HepG2 (cell line): ENCODE data around the gene STK36. TPM values are rescaled to one million over a fixed set of nuclear protein-coding genes. Genes with fewer than 3 reads are reported as not detected.

Experiments used
- ASH2L ChIP-seq: fragments of 300-600, 200-600 bp; sonication (generic); IDR thresholded peaks from 2 replicates; pipeline ENCODE4 v1.7.0; 2017; ENCODE audit warnings: low read depth, mild to moderate bottlenecking, moderate library complexity, mixed read lengths, low read length; ENCODE audit not compliant: insufficient read length
- HOXA3 ChIP-seq: sonication (generic); formaldehyde crosslinking; IDR thresholded peaks from 2 replicates; pipeline ENCODE4 v1.5.0; 2020; ENCODE audit warnings: missing genetic modification reagents
- MEIS1 ChIP-seq: sonication (generic); formaldehyde crosslinking; IDR thresholded peaks from 2 replicates; pipeline ENCODE4 v1.9.0; 2021; ENCODE audit warnings: mild to moderate bottlenecking, missing genetic modification reagents, moderate library complexity, borderline replicate concordance
- MNT ChIP-seq: fragments of 450-650 bp; IDR thresholded peaks from 2 replicates; pipeline ENCODE4 v1.6.1; 2016
- PRMT3 ChIP-seq: sonication (generic); formaldehyde crosslinking; IDR thresholded peaks from 2 replicates; pipeline ENCODE4 v1.8.1; 2022; ENCODE audit warnings: low read depth, mild to moderate bottlenecking, moderate library complexity, missing genetic modification reagents, borderline replicate concordance
- RARA ChIP-seq: IDR thresholded peaks from 2 replicates; pipeline ENCODE4 v1.6.1; 2016; ENCODE audit warnings: missing genetic modification reagents, missing compliant biosample characterization
- SNAPC2 ChIP-seq: sonication (generic); formaldehyde crosslinking; IDR thresholded peaks from 2 replicates; pipeline ENCODE4 v1.8.1; 2022; ENCODE audit warnings: mild to moderate bottlenecking, missing genetic modification reagents
- SRSF4 ChIP-seq: fragments of 200-400 bp; formaldehyde crosslinking; IDR thresholded peaks from one replicate; pipeline ENCODE4 v1.6.1; 2018; ENCODE audit warnings: mild to moderate bottlenecking, low read depth, low read length, moderate library complexity; ENCODE audit not compliant: poor library complexity, severe bottlenecking
- THAP11 ChIP-seq: IDR thresholded peaks from 2 replicates; pipeline ENCODE4 v1.6.1; 2016; ENCODE audit warnings: missing biosample characterization, missing genetic modification reagents
- TRIM22 ChIP-seq: fragments of 450-650 bp; IDR thresholded peaks from 2 replicates; pipeline ENCODE4 v1.6.1; 2017
- YEATS4 ChIP-seq: sonication (generic); formaldehyde crosslinking; IDR thresholded peaks from 2 replicates; pipeline ENCODE4 v1.4.0; 2020; ENCODE audit warnings: missing genetic modification reagents, borderline replicate concordance
- ZNF276 ChIP-seq: sonication (generic); formaldehyde crosslinking; IDR thresholded peaks from 2 replicates; pipeline ENCODE4 v1.4.0; 2020; ENCODE audit warnings: mild to moderate bottlenecking, low read depth, missing genetic modification reagents
- ZNF558 ChIP-seq: sonication (generic); formaldehyde crosslinking; IDR thresholded peaks from 2 replicates; pipeline ENCODE4 v1.9.0; 2022; ENCODE audit warnings: mild to moderate bottlenecking, missing genetic modification reagents, borderline replicate concordance
- ZNF737 ChIP-seq: sonication (generic); formaldehyde crosslinking; IDR thresholded peaks from 2 replicates; pipeline ENCODE4 v1.5.0; 2020; ENCODE audit warnings: missing genetic modification reagents, mild to moderate bottlenecking, borderline replicate concordance
- ZNF781 ChIP-seq: sonication (generic); formaldehyde crosslinking; IDR thresholded peaks from 2 replicates; pipeline ENCODE4 v1.5.1; 2020; ENCODE audit warnings: borderline replicate concordance, mild to moderate bottlenecking, missing genetic modification reagents; ENCODE audit errors: not compliant biosample characterization
- ZXDC ChIP-seq: sonication (generic); formaldehyde crosslinking; IDR thresholded peaks from 2 replicates; pipeline ENCODE4 v1.5.0; 2020; ENCODE audit warnings: mild to moderate bottlenecking, missing genetic modification reagents
- polyA plus RNA-seq, 8 experiments: library from polyadenylated mRNA; depleted of rRNA in 3 of 8; stranded (reverse) in 7 of 8; unstranded in 1 of 8; fragments of >200 nt; fragmentation: Illumina TruSeq in 4 of 8; extraction: Trizol in 4 of 8; gene quantifications; 2 replicates each; pipeline versions ENCODE4 v1.2.1 to v1.2.3, GENCODE V29; 2011 to 2016; ENCODE audit warnings: low read depth in 4 of 8, missing spikeins in 1 of 8, mixed read lengths in 1 of 8; ENCODE audit not compliant: insufficient read depth in 1 of 8
- total RNA-seq, 5 experiments: library from RNA; depleted of rRNA; stranded (reverse); fragments of >200 nt; fragmentation: Illumina TruSeq; extraction: Trizol; gene quantifications; 2 replicates each; pipeline ENCODE4 v1.2.3, GENCODE V29; 2016; ENCODE audit warnings: low read depth in 1 of 5
- TF ChIP-seq, protein P1 (sequence below): IDR thresholded peaks from 2 replicates; pipeline ENCODE4 v1.6.1; 2016; ENCODE audit warnings: missing compliant biosample characterization, missing genetic modification reagents, borderline replicate concordance

STK36 gene
- total and polyA plus RNA-seq, 2 of the 13 experiments (the other 11 are each of a cell fraction or from before 2014, with no cell fraction given), result 45.9 to 83.5 TPM

- TF ChIP-seq PRMT3 (CRISPR knock-in tag) (no peak), SNAPC2 (peak; percentile 5; the same call in 1 of the 2 replicates), MNT (peak; percentile 46), MEIS1 (peak; percentile 58; the same call in 1 of the 2 replicates), ZNF558 (0 out of 2 replicates have a peak, but pooled peaks have one; percentile 14), HOXA3 (CRISPR knock-in tag) (peak; percentile 82), ZNF781 (CRISPR knock-in tag) (no peak), ZNF737 (CRISPR knock-in tag) (no peak; the same call in 1 of the 2 replicates), SRSF4 (no peak), ASH2L (peak; percentile 93), ZNF276 (0 out of 2 replicates have a peak, but pooled peaks have one; percentile 42), ZXDC (CRISPR knock-in tag) (no peak; the same call in 1 of the 2 replicates), TRIM22 (no peak), YEATS4 (CRISPR knock-in tag) (peak; percentile 91), RARA (CRISPR knock-in tag) (peak; percentile 4; the same call in 1 of the 2 replicates), THAP11 (peak; percentile 91)
- TF ChIP-seq, protein P1, sequence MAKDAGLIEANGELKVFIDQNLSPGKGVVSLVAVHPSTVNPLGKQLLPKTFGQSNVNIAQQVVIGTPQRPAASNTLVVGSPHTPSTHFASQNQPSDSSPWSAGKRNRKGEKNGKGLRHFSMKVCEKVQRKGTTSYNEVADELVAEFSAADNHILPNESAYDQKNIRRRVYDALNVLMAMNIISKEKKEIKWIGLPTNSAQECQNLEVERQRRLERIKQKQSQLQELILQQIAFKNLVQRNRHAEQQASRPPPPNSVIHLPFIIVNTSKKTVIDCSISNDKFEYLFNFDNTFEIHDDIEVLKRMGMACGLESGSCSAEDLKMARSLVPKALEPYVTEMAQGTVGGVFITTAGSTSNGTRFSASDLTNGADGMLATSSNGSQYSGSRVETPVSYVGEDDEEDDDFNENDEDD (CRISPR knock-in tag), result peak; percentile 89; the same call in 1 of the 2 replicates
Measured at GRCh38 chr2:218659258-218659987, 12.5 kb upstream of the STK36 start, which contains the start of the genes BCS1L and ZNF142 (continued).
